CD4-positive, alpha-beta T cell (primary cell): ENCODE data around the gene CACNA2D2. TPM values are rescaled to one million over a fixed set of nuclear protein-coding genes. Genes with fewer than 3 reads are reported as not detected.

Experiments
- ATAC-seq: fragments of 200-7000 bp; cut with Tn5 transposase; one replicate; pipeline ENCODE4 v1.10.0; 2022; ENCODE audit warnings: mild to moderate bottlenecking; ENCODE audit not compliant: poor library complexity
- CTCF ChIA-PET: fragments of 350-600 bp; sonication (Branson Sonifier 250); formaldehyde crosslinking; loops from one replicate; lab custom pipeline; 2021; ENCODE audit warnings: antibody characterized with exemption, inconsistent platforms; lab: Charles Lee
- POLR2A ChIA-PET: fragments of 350-600 bp; sonication (Branson Sonifier 250); formaldehyde crosslinking; loops from one replicate; lab custom pipeline; 2021; ENCODE audit warnings: antibody characterized with exemption, inconsistent platforms; lab: Charles Lee
- DNase-seq, 14 experiments: peaks; one replicate each; pipeline ENCODE4 v3.0.0-alpha.2; 2013 to 2020; ENCODE audit warnings: mixed read lengths in 2 of 14
- H3K27ac ChIP-seq, 2 donors: one replicate each; pipeline versions ENCODE4 v1.5.1 to v1.7.0; 2013; ENCODE audit warnings: low read length in 2 of 2, low read depth in 1 of 2, mild to moderate bottlenecking in 1 of 2
- H3K27me3 ChIP-seq, 2 experiments: 1 replicate in 1 of 2; 2 replicates in 1 of 2; pipeline versions ENCODE4 v1.6.1 to v1.7.0; 2013; ENCODE audit warnings: low read length in 2 of 2, control low read depth in 1 of 2, mild to moderate bottlenecking in 1 of 2, moderate library complexity in 1 of 2; ENCODE audit not compliant: insufficient read depth in 2 of 2, control insufficient read depth in 1 of 2
- H3K36me3 ChIP-seq: one replicate; pipeline ENCODE4 v1.6.1; 2013; ENCODE audit warnings: low read length, control low read depth; ENCODE audit not compliant: insufficient read depth
- H3K4me1 ChIP-seq: one replicate; pipeline ENCODE4 v1.6.1; 2013; ENCODE audit warnings: low read length, control low read depth; ENCODE audit not compliant: insufficient read depth
- H3K4me3 ChIP-seq: one replicate; pipeline ENCODE4 v1.5.1; 2013; ENCODE audit warnings: mild to moderate bottlenecking, low read length, moderate library complexity
- H3K9me3 ChIP-seq, 2 experiments: 1 replicate in 1 of 2; 2 replicates in 1 of 2; pipeline versions ENCODE4 v1.6.1 to v1.7.0; 2013; ENCODE audit warnings: low read length in 2 of 2, mild to moderate bottlenecking in 2 of 2, control low read depth in 1 of 2, moderate library complexity in 1 of 2; ENCODE audit not compliant: control insufficient read depth in 1 of 2, insufficient read depth in 1 of 2
- H3K27ac Mint-ChIP-seq: one replicate; pipeline ENCODE4 v1.8.0; 2020; ENCODE audit warnings: mixed read lengths
- H3K27me3 Mint-ChIP-seq: one replicate; pipeline ENCODE4 v1.8.0; 2021; ENCODE audit warnings: mixed read lengths
- H3K36me3 Mint-ChIP-seq: one replicate; pipeline ENCODE4 v1.8.0; 2021; ENCODE audit warnings: low read depth, mixed read lengths
- H3K4me1 Mint-ChIP-seq: one replicate; pipeline ENCODE4 v1.8.0; 2021; ENCODE audit warnings: low read depth, mixed read lengths
- H3K4me3 Mint-ChIP-seq: one replicate; pipeline ENCODE4 v1.8.0; 2020; ENCODE audit warnings: mild to moderate bottlenecking, mixed read lengths
- H3K9me3 Mint-ChIP-seq: one replicate; pipeline ENCODE4 v1.8.0; 2020; ENCODE audit warnings: mixed read lengths
- CTCF ChIP-seq: fragments of 200-600 bp; IDR thresholded peaks from one replicate; pipeline ENCODE4 v1.8.0; 2022; ENCODE audit warnings: antibody characterized with exemption, mild to moderate bottlenecking
- intact Hi-C, 2 experiments: fragments of 100-400 bp; cut with DNase I in 1 of 2; cut with micrococcal nuclease in 1 of 2; formaldehyde crosslinking; loops; one replicate each; pipeline versions ENCODE4 v1.15.1 to v1.9.0; 2023 to 2025; cut with DNase I, micrococcal nuclease
- total RNA-seq, 174 experiments: library from RNA in 2 of 174; stranded (reverse) in 2 of 174; gene quantifications; one replicate each; pipeline ENCODE4 v1.2.3 and lab custom pipeline; 2021 to 2026

Gene CACNA2D2
- total RNA-seq, 2 experiments from 2014 or later, result 2.5 to 3.8 TPM

- no peaks in the 10 kb centered on the region for H3K9me3 ChIP-seq
- peaks cover 50% of the 10 kb centered on the region for H3K4me1 ChIP-seq
- no peaks in the 10 kb centered on the region for H3K27me3 Mint-ChIP-seq
- H3K36me3 Mint-ChIP-seq, result peaks cover 46% of the 10 kb centered on the region
- no peak for TF ChIP-seq CTCF
- DNase-seq, result no peak
- POLR2A ChIA-PET, result interaction anchor here (6.4 kb wide), 1 partner anchor 20 kb away, joined by 57 read pairs; the partner anchor contains the start of gene RASSF1
- no peak for ATAC-seq
- H3K4me3 ChIP-seq, result peak overlapping the region; percentile 81
- no peaks in the 10 kb centered on the region for H3K27me3 ChIP-seq
- intact Hi-C loops, result loop anchor here in 1 of 2 experiments (2.0 kb wide), 1 partner anchor 60 kb away; the partner anchor contains the start of genes HYAL3 and NAA80
- peak overlapping the region; percentile 78 to 84 for H3K27ac ChIP-seq
- H3K36me3 ChIP-seq, result peaks cover 46% of the 10 kb centered on the region
- CTCF ChIA-PET, result interaction anchor here (1.5 kb wide), 1 partner anchor 11 kb away, joined by 6 read pairs; no protein-coding TSS in a partner anchor
- H3K4me1 Mint-ChIP-seq, result peaks cover 44% of the 10 kb centered on the region
- H3K27ac Mint-ChIP-seq, result peak overlapping the region; percentile 76
- no peaks in the 10 kb centered on the region for H3K9me3 Mint-ChIP-seq
- peak overlapping the region; percentile 89 for H3K4me3 Mint-ChIP-seq
These were observed 145.0 kb downstream of the CACNA2D2 start for GRCh38 chr3:50358355-50358910.

- POLR2A ChIA-PET, result interaction anchor here (0.7 to 6.4 kb wide), 2 partner anchors 19 to 252 kb away, joined by 4 to 57 read pairs; partner anchors contain the start of gene RASSF1
- Mint-ChIP-seq H3K4me3 (peak overlapping the region; percentile 89), H3K27me3 (no peaks in the 10 kb centered on the region), H3K36me3 (peaks cover 51% of the 10 kb centered on the region), H3K4me1 (peaks cover 48% of the 10 kb centered on the region), H3K27ac (peak overlapping the region; percentile 76), H3K9me3 (no peaks in the 10 kb centered on the region)
- no peak for ATAC-seq
- Histone ChIP-seq H3K9me3 (no peaks in the 10 kb centered on the region), H3K27me3 (no peaks in the 10 kb centered on the region), H3K4me3 (peak overlapping the region; percentile 81), H3K36me3 (peaks cover 55% of the 10 kb centered on the region), H3K4me1 (peaks cover 55% of the 10 kb centered on the region), H3K27ac (peak overlapping the region in 1 of 2 donors; percentile 4)
- CTCF ChIA-PET, result interaction anchor here (0.6 to 1.5 kb wide), 3 partner anchors 11 to 33 kb away, joined by 3 to 6 read pairs (median 3); no protein-coding TSS in a partner anchor
- intact Hi-C loops, result no loop called here
- TF ChIP-seq CTCF, result no peak
- no peak for DNase-seq
These were observed 146.0 kb downstream of the CACNA2D2 start for GRCh38 chr3:50357481-50357880.

GRCh38 chr3:50356553-50356952 is 146.9 kb downstream of the CACNA2D2 start:
- peaks cover 60% of the 10 kb centered on the region for H3K36me3 ChIP-seq

More at GRCh38 chr3:50356553-50356952, 146.9 kb downstream of the CACNA2D2 start:
- no peaks in the 10 kb centered on the region for H3K9me3 ChIP-seq
- POLR2A ChIA-PET, result interaction anchor here (0.7 to 6.4 kb wide), 2 partner anchors 18 to 253 kb away, joined by 4 to 57 read pairs; partner anchors contain the start of gene RASSF1
- H3K4me3 ChIP-seq, result no peak overlapping the region
- Mint-ChIP-seq H3K27me3 (no peaks in the 10 kb centered on the region), H3K4me3 (peak overlapping the region; percentile 89), H3K9me3 (no peaks in the 10 kb centered on the region), H3K4me1 (peaks cover 51% of the 10 kb centered on the region), H3K36me3 (peaks cover 52% of the 10 kb centered on the region), H3K27ac (peak overlapping the region; percentile 76)
- H3K27me3 ChIP-seq, result no peaks in the 10 kb centered on the region
- no peak for DNase-seq
- no peak for TF ChIP-seq CTCF
- H3K27ac ChIP-seq, result no peak overlapping the region
- intact Hi-C loops, result no loop called here
- peaks cover 60% of the 10 kb centered on the region for H3K4me1 ChIP-seq
- ATAC-seq, result no peak
- CTCF ChIA-PET, result interaction anchor here (1.2 kb wide), 1 partner anchor 32 kb away, joined by 3 read pairs; no protein-coding TSS in a partner anchor
